ENCODE measurements around the gene TBX21.

The TBX21 gene

DNA sequence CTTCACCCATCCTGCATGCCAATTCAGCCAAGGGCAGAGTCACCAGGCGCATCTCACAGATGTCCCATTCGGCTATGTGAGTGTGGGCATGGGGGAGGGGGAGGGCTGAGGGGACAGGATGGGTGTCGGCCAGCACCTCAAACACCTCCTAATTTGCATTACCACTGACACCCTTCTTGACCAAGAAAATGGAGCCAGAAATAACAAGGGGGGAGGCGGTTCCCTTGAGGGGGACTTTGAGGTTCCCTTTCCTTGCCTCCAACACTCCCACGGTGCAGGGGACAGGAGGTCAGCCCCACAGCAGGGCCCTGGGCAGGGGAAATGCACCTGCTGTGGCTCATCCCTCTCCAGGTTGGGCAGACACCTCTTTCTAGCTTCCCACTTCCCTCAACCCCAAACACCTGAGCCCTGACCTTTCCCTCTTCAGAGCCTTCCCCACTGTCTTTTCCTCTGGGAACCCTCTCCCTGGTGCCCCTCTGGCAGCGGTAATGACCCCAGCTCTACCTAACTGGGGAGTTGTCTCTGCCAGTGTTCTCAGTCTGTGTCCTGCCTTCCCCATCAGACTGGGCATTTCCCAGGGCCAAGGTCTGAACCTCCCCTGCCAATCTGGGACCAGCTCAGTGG lies 18.2 kb upstream of the TBX21 start:
- peak; percentile 43 for DNase-seq

DNA sequence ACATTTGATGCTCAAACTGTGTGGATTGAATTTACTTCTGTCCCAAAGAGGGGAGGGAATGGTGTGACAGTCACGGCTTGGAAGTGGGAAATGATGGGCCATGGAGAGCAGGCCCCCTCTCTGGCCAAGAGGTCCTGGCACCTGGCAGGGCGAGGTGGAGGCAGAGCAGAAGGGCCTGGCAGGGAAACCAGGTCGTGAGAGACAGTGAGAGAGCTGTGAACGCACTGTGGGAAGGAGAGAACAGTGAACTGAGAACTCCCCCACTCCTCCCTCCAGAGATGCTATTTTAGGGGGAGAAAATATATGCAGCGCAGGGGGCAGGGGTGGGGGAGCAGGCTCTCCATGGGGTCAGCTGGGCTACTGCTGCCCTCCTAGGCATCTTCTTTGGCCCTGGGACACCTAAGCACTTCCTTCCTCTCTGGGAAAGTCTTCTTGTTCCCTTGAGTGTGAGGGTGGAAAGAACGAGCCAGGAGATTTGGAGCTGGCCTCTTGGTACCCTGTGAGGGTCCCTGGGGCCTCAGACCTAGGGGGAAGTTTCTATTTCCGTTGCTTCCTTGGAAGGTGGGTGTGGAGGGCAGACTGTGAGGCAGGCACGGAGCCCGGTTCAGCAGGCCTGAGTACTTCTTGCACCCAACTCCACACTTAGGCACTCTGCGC lies 17.2 kb upstream of the TBX21 start:
- no peak for DNase-seq

DNA sequence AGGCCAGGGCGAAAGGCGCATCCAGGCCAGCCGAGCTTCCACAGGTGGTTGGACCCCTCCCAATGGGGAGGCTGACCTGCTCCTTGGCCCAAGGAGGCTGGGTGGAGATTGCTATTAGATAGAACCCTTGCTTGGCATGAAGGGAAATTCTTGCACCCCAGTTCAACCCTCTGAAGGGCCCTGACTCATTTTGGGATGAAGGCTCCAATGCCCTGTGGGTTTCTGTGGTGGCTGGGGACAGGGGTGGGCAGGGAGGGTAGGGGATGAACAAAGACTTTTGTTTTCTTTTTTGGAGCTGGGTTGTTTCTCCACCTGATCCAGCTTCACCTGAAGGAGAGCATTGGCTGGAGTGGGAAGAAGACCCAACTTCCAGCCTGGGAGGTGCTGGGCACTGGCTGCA lies 16.7 kb upstream of the TBX21 start:
- no peak for DNase-seq

DNA sequence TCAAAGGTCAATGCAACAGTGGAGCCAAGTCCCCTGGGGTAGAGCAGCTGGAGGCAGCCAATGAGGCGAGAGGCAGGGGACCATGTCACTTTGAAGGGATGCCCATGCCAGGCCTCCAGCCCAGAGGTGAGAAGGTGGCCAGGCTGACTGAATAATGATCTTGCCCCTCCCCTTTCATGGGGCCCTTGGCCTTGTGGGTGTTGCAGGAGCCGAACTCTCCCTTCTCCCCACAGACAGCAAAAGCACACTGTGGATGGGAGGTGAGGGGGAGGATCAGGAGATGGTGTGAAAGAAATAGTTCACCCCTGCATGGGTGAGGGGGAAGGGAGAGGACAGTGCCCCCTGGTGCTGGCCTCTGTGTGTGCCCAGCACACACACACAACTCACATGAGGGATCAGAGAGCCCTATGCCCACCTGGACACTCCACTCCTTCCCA lies 15.8 kb upstream of the TBX21 start:
- DNase-seq: peak; percentile 85

DNA sequence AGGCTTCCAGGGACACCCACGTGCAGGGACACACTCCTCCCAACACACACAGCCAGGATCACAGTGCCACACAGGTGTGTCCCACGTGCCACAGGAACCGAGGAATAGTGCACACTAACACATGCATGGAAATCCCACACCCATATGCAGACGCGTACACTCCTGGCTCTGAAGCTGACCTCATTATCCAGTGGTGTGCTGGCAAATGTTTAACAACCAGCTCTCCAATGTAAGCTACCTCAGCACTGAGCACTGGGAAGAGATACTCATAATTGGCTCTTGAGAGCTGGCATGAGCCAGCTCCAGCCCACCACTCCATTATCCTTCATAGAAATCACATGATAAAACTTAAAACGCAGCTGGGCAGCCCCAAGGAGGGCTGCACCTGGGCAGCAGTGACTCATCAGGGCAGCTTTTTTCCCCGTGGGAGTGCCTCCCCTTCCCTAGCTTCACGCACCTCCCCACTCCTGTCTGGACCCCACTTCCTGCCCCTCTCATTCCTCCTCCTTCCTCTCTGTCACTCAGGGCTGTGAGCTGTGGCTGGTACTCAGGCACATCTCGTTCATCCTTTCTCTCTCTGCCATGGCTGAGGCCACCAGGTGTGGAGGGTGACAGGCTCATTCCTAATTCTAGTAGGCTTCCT lies 14.9 kb upstream of the TBX21 start:
- no peak for DNase-seq

DNA sequence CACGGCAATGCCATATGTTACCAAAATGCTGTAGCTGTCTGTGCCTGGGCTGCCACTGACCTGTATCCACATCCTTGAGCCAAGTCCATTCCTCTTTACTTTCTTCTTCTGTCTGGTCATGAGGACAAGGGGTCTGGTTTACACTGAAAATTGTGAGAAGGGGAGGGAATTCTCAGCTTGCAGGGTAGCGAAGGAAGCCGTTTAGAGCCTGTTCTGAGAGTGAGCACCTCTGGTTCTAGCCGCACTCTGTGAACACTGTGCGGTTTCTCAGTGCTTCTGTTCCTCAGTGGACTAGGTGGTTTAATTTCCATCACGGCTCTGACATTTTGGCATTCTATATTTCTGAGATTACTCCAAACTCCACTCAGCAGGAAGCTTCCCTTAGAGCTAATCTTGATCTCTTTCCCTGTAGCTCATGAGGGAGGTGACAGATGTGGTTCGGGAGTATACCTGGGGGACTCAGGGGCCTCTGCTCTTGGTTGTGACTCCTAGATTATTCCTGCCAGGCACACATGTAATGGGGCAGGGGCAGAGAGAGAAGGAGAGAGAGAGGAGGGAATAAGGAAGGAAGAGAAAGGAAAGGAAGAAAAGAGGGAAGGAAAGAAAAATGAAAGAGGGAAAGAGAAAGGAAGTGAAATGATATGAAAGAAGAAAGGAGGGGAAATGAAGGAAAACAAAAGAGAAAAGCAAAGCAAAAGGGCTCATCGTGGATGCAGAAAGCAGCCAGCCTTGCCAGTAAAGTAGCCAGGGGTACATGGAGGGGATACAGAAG lies 14.2 kb upstream of the TBX21 start:
- DNase-seq: no peak

DNA sequence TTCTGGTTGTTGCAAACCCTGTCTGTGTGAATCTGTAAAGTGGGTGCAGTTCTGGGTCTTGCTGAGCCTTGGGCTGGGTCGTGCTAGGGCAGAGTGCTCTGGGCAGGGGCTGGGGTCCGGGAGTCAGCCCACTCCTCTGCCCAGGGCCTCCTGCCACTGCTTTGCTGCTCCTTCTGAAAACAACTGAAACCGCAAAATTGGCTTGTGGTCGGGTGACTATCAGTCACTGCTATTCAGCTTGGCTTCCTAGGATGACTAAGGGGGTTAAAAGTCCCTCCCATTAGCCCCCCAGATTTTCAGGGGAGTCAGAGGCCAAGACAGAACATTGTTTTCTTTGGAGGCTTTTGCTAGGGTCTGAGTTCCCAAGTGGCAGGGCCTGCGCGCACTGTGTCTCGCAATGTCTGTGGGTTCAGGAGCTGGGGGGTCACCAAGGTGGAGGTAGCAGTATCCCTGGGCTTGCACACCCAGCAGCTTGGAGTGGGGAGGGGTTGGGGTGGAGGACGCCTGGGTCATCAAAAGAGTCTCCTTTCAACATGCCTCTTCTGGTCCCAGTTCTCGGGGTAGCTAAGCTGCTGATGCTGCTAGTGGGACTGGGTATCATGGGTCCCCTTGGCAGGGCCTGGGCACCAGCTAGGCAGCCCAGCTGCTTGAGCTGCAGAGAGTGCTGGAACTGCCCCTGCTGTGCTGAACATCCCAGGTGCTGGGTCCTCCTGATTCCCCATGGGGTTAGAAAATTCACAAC lies 13.5 kb upstream of the TBX21 start:
- DNase-seq: peak; percentile 76

DNA sequence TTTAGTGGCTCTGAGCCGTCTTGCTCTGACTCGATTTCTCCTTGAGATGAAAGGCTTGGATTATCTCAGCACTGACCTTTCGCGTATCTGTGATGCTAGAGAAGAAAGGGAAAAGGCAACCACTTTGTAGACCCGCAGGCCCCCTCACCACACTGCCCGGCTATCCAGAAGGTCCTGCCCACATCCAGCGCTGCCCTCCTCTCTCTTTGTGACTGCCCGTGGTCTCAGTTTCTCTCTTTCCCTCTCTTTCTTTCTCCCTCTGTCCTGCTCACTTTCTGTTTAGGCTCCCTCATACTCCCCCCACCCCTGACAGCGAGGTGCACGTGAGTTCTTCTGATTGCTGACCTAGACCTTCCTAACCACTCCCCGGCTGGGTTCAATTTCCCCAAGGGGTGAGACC lies 12.8 kb upstream of the TBX21 start:
- DNase-seq: no peak

DNA sequence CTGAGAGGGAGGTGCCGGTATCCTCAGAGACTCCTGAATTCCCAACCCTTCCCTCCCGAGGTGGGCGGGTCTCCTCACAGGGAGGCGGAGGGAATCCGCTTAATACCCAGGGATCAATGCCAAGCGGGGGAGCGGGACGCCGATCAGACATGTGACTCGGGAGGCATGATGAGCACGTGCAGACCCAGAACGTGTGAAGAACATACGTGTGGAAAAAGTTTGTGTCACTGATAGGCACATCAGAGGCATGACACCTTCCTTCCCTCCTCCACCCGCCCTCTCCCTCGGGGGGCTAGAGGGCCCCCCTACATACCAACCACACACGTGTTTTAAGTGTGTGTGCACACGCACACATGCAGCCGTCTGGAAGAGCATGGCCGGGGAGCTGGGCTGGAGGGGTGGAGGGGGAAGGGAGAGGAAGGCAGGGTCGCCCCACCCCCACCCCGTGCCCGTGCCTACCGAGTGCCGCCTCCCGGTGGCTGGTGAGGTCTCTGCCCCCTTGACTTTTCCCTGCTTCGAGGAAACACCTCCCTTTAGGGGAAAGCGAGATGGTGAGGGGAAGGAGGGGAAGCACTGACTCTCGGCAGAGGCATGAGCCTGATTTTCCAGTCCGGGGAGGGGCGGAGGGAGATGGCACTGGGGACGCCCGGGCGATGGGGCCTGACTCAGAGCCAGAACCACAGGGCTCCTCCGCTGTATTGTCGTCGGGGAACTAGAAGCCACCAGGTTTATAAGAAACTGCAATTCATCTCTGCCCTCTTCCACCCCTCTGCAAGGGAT lies 12.1 kb upstream of the TBX21 start:
- peak; percentile 90 for DNase-seq

DNA sequence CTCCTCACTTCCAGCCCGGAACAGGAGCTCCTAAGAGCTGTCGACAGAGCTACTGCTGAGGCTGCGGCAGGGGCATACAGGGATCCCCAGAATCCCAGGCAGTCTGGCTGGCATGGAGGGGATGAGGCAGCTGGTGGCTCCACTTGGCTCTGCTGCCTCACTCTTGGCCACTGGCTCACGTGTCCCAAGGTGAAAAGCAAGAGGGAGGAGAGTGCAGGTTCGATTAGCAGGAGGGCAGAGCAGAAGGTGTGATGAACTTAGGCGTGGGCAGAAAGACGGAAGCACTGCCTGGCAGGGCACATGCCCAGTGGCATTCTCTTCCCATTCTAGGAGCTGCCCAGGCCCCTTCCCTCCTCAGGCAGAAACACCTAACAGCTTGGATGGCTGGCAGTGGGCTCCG lies 11.3 kb upstream of the TBX21 start:
- DNase-seq: no peak

DNA sequence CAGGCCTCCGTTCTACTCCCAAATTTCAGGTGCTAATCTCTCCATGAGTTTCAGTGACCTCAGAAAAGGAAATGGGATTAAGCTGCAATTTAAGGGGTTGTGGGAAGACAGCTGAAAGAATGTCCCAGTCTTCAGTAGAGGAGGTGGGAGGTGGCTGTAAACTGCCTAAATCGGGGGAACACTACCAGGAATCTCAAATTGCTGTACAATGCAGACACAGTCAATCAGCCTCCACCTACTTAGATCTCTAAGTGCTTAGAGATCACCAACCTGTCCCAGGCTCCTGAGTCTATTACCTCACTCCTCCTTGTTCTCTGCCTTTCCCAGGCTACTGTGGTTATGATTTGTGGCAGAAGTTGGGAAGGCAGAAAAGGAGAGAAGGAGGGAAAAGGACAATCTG lies 8.3 kb upstream of the TBX21 start:
- no peak for DNase-seq

DNA sequence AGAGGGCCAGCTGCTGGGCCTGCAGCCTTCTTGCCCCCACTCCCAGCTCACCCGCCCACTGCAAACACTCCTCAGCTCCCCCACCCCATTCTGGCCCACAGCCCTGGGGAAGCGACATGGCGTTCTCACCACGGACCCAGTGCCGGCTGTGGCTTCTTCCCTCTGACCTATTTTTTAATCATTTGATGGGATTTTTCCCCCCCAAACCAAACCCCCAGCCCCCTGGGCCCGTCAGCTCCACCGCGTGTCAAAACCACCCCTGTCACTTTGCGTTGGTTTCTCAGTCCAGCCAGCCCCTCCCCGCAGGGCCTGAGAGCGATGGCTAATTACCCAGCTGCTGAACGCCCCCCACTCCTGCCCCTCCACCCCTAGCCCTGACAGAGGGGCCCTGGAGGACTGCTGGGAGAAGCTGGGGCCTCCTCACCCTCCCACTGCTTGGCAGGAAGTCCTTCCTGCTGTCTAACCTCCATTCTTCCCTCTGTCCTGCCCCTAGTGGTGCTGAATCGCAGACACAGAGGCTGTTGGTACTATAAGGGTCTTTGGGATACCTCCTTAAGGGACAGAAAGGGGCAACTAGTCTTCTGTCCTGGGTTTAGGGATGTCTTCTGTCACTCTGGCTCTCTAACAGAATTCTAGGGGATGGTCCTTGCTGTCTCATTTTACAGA lies 7.5 kb upstream of the TBX21 start:
- no peak for DNase-seq

DNA sequence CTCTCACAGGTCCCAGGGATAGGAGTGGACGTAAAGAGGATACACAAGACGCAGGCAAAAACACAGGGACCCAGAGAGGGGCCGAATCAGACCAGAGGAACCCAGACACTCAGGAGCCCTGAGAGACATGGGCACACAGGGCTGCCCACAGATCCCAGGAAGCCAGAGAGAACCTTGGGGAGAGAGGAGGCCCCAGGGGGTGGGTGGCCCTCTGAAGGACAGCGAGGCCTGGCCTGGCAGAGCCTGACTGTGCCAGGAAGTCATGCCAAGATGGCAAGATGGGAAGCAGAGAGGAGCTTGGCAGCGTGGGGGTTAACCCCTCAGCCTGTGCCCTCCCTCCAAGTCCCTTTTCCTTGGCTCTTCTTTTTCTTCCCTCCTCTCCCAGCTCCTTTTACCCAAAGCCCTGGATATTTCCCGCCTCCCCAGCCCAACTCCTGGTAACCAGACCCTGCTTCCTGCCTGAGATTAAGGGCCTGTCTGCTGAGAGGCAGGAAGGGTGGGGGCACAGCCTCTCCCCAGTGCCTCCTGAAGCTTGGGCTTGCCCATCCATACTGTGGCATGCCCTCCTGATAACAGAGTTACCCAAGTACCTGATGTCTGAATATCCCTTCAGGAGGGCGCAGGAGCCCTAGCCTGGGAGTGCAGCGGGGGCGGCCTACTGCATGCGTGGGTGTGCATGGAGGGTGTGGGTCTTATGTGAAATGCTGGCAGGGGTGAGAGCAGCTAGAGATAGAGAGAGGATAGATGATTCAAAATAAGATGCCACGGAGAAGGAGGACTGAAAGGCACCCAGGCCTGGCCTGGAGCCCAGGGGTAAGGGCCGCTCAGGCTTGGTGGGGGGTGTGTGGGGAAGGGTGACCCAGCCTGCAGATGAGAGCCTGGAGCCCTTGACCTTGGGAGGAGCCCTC lies 6.0 kb upstream of the TBX21 start:
- DNase-seq: no peak

DNA sequence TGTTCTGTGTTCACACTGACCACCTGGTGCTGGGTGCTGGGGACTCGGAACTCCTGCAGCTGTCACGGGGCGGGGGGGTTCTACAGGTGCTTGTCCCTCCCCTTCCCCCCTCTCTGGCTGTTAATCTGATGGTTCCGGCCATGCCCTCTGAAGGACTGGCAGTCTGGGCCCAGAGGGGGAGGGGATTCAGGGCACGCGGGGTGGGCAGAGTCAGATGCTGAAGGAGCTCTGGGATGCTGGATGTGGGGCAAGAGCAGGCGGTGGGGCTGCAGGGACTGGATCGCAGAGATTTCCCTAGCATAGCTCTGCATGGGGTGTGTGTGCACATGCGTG lies 5.4 kb upstream of the TBX21 start:
- DNase-seq: no peak

DNA sequence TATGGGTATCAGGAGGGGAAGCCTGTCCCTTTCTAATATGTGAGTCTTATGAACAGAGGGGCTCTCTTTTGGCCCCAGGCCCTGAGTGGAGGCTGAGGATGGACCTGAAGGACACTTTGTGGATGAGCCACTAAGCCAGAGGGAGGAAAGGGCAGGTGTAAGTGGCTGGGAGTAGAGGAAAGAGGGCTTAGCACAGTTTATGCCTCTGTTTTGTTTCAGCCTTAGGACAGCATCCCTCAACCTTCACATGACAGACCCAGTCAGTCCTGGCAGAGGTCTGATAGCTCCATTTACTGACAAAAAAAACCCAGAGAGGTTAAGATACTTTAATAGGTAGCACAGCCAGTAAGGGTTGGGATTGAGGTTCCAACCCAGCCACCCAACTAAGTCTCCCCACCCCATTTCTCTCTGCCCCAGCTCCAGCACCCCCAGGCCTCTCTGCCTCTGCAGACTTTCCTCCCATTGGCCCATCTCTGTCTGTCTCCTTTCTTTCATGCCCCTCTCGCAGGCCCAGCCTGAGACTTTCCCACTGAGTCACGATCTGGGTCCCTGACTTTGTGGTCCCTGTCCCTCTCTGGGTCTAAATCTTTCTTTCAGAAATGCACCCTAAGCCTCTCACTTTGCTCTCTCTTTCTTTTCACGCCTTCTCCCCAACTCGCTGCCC lies 4.7 kb upstream of the TBX21 start:
- no peak for DNase-seq

DNA sequence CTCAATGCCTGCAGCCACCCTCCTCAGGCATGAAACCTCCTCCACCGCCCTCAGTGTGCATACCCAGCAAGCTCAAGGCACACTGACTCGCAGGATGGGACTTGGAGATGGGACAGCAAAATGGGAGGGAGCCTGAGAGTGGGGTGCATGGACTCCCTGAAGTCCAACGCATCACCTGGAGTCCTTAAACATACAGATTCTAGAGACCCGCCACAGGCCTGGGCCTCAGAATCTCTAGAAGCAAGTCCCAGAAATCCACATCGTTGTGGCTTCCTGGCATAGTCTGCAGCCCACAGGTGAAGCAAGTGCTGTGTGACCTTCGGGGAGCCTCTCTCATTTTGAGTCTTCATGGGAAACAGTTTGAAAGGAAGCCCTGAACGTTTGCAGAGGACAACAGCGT lies 3.6 kb upstream of the TBX21 start:
- DNase-seq: no peak

DNA sequence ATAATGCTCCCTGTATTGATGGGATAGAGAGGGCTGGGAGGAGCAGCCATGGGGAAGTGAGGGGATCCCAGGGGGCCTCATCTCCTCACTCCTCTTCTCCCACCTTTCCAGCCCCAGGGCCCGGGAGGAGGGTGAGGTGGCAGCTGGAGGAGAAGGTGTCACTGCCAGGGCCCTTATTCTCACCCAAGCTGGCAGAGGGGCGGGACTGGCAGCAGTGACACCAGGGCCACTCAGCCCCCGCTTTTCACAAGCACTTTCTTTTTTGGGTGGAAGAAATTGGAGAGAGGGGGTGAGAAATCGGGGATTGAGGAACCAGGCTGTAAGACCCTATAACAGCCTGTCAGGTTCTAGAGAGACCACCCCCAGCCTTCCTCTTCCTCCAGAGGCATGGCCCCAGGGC lies 2.4 kb upstream of the TBX21 start:
- no peak for DNase-seq

DNA sequence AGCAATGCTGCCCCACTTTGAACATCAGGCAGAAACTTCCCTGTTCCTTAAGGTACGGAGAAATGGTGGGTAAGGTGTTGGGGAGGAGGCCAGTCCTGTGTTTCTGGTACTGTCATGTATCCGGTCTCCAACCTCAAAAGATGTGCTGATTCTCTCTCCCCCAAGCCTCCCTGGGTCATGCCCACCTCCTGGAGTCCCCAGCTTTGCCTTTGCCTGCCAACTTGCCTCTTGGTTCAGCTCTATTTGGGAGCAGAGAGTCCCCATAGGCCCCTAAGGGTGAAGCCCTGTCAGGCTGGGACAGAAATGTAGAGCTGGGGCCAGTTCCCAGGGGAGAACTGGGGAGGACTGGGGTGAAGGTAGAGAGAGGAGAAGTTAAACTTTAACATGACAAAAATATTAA lies 1.6 kb upstream of the TBX21 start:
- DNase-seq: no peak

DNA sequence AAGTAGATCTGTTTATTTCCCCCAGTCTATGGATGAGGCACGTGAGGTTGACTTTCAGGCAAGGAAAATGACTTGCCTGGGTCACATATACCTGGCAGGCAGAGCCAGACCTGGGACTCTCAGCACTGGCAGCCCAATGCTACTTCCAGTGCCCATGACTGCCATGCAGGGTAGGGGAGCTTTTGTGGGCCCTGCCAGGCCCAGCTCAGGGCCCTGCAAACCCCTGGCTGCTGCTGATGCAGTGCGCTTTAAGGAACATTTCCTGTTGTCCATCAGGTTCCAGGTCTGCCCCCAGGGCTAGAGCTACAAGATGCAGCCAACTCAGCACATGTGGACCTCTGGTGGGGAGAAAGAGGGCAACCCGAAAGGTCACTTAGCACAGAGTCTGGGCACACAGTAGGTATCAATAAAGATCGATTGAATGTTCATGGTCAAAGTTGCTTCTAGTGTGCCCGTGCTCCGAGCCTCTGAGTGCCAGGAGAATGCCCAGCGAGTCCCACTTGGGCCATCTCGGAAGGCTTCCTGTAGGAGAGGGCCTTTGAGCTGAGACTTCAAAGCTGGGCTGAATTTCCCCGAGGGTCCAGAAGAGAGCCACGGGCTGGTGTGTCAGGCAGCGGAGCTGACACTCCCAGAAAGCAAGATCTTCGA lies 513 bp upstream of the TBX21 start:
- DNase-seq: no peak

All from NK-92 treated with Interleukin-12 subunit alpha and Interleukin-12 subunit beta, amount 100 ng/mL, for 24 hours (cell line).